DMS53 treated with DMSO at 0.1 percent for 48 hours (cell line): ENCODE results near the gene KLLN.
"Not testable (repeated sequence)": the region's sequence is repeated elsewhere in the genome, so short reads cannot be mapped to it uniquely, and the experiment has no call there.

Source experiments
- DNase-seq: peaks from one replicate; lab custom pipeline; 2025; ENCODE audit not compliant: unreplicated experiment; lab: John Stamatoyannopoulos, UW

KLLN gene, protein sequence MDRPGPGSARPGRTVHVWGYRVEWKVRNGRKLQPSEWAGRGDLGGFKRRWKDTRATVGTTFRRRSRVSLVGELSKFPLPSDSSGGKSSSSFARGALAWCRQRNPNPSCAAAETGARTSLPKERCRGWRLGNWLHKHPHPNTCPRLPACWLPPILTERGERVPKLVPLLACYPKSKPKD

DNA sequence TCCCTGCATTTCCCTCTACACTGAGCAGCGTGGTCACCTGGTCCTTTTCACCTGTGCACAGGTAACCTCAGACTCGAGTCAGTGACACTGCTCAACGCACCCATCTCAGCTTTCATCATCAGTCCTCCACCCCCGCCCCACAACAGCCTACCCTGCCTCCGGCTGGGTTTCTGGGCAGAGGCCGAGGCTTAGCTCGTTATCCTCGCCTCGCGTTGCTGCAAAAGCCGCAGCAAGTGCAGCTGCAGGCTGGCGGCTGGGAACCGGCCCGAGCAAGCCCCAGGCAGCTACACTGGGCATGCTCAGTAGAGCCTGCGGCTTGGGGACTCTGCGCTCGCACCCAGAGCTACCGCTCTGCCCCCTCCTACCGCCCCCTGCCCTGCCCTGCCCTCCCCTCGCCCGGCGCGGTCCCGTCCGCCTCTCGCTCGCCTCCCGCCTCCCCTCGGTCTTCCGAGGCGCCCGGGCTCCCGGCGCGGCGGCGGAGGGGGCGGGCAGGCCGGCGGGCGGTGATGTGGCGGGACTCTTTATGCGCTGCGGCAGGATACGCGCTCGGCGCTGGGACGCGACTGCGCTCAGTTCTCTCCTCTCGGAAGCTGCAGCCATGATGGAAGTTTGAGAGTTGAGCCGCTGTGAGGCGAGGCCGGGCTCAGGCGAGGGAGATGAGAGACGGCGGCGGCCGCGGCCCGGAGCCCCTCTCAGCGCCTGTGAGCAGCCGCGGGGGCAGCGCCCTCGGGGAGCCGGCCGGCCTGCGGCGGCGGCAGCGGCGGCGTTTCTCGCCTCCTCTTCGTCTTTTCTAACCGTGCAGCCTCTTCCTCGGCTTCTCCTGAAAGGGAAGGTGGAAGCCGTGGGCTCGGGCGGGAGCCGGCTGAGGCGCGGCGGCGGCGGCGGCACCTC, at the start of gene KLLN, which contains the start of gene PTEN:
KLLN (minus strand) TSS at position 481 of the 891 bp plus-strand sequence. CDS start 1,046 bp downstream, outside the sequence.
PTEN (plus strand) TSS at position 573 of the 891 bp plus-strand sequence. CDS start 845 bp downstream, outside the sequence.
- peak; percentile 84 for DNase-seq

DNA sequence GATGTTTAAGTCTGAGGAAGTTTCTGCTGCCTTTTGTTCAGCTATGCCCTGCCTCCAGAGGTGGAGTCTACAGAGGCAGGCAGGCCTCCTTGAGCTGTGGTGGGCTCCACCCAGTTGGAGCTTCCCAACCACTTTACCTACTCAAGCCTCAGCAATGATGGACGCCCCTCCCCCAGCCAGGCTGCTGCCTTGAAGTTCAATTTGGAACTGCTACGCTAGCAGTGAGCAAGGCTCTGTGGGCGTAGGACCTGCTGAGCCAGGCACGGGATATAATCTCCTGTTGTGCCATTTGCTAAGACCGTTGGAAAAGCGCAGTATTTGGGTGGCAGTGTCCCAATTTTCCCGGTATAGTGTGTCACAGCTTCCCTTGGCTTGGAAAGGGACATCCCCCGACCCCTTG, 40.1 kb upstream of the KLLN start:
- DNase-seq: not testable (repeated sequence)

DNA sequence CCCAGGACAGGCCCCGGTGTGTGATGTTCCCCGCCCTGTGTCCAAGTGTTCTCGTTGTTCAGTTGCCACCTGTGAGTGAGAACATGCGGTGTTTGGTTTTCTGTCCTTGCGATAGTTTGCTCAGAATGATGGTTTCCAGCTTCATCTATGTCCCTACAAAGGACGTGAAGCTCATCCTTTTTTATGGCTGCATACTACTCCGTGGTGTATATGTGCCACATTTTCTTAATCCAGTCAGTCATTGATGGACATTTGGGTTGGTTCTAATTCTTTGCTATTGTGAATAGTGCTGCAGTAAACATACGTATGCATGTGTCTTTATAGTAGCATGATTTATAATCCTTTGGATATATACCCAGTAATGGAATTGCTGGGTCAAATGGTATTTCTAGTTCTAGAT, 34.6 kb upstream of the KLLN start:
- DNase-seq: not testable (repeated sequence)

DNA sequence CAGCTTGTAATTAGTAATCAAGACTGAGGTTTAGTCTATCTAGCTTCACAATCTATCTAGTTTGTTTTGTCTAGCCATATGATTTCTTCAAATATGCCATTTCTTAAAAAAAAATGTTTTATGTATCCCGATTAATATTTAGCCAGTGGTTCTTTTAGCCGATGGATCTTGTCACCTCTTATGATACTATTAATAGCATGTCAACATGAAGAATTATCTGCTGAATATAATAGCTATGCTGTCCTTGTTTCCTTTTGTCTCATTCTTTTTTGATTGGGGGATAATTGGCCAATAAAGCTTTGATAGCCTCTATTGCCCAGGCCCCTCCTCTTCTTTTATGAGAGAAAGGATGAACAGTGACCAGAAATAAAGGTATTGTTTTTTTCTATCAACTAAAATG, 32.9 kb upstream of the KLLN start:
- DNase-seq: no peak

DNA sequence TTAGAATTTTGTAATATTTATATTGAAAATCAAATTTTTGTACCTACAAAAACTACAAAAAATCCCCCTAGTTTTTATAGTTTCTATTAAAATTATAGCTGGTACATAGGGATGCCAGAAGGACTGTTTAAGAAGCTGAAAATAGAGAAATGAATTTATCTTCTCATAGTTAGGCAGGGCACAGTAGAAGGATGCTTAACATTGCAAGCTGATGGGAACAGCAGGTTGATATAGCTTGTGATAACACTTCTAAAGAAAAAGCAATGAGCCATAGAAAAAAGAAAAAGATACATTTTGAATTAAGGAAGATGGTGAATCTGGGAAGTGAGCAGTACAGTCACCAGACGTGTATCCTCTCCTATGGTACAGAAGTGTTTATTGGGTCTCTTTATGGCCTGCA, 32.1 kb upstream of the KLLN start:
- DNase-seq: no peak

DNA sequence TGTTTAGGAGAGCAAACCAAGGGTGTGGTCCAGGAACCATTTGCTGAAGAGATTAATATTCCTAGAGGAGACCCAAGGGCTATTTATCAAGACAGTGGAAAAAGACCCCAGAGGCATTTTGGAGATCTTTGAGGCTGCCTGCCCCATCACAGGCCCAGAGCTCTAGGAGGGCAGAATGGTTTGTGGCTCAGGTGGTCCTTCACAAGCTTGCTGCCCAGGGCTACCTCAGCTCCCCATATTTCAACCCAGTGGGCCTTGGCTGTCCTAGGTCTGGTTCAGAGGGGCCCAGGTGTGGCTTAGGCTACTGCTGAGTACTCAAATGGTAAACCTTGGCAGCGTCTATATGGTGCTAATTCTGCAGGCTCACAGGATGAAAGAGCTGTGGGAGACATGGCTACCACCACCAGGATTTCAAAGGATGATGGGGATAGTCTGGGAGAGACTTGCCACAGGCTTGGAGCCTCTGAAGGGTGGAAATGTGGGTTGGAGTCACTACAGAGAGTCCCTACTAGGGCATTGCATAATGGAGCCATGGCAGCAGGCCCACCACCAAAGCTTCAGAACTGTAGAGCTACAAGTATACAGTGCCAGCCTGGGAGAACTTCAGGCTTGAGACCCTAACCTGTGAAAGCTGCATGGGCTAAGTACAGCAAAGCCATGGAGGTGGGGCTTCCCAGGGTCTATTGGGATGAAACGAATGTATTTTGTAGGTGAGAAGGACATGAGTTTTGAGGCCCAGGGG, 24.4 kb upstream of the KLLN start:
- DNase-seq: no peak

DNA sequence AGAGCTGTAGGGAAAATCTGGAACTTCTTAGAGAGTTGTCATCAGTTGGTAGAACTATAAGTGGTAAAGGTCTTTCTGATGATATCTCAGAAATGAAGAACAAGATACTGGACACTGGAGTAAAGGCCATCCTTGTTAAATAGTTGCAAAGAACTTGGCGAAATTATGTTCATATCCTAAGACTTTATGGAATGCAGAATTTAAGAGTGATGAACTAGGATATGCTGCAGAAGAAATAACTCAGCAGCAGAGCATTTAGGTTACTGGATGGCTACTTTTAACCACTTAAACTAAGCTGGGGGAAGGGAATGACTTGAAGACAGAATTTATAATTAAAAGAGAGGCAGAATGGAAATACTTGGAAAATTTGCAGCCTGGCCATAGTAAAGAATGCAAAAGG, 23.8 kb upstream of the KLLN start:
- DNase-seq: no peak

DNA sequence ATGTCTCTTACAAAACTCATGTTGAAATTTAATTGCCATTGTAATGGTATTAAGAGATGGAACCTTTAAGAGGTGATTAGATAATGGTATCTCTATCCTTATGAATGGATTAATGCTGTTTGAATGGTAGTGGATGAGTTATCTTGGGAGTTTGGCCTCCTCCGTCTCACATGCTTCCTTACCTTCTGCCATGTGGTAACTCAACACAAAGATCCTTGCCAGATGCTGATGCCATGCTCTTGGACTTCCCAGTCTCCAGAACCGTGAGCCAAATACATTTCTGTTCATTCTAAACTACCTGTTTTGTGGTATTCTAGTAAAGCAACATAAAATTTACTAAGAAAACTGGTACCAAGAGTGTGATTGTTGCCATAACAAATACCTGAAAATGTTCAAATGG, 23.3 kb upstream of the KLLN start:
- DNase-seq: no peak

DNA sequence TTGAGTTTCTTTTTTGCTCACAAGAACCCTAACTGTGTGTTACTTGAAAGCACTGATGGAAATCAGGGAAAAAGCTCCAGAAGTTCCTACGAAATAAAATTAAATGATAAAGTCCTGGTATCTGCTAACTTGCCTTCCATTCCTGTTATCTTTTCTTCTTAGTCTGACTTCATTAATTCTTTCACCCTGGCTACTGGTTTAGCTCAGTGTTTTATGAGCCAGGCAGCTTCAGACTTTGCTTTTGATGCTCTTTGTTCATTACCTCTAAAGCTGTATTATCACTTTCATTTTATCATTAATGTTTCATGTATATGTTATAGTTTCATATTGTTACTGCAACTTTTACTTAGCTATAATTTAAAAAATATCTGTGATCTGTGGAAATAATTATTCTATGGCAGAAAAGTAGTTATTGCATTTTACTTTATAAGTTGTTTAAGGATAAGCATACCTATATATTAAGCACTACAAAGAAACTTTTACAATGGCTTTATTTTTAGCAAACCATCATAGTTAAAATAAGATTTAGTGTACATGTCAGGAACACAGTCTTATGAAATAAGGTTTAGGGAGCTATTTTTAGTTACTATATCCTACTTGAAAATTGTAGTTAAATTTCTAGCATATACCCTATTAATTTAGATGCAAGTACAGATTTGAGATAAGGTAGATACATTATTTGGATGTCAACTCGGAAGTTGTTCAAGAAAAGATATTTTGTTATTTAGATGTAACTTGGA, 19.4 kb upstream of the KLLN start:
- no peak for DNase-seq

DNA sequence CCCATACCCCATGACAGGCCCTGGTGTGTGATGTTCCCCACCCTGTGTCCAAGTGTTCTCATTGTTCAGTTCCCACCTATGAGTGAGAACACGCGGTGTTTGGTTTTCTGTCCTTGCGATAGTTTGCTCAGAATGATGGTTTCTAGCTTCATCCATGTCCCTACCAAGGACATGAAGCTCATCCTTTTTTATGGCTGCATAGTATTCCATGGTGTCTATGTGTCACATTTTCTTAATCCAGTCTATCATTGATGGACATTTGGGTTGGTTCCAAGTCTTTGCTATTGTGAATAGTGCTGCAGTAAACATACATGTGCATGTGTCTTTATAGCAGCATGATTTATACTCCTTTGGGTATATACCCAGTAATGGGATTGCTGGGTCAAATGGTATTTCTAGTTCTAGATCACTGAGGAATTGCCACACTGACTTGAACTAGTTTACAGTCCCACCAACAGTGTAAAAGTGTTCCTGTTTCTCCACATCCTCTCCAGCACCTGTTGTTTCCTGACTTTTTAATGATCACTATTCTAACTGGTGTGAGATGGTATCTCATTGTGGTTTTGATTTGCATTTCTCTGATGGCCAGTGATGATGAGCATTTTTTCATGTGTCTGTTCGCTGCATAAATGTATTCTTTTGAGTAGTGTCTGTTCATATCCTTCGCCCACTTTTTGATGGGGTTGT, 18.2 kb upstream of the KLLN start:
- not testable (repeated sequence) for DNase-seq

DNA sequence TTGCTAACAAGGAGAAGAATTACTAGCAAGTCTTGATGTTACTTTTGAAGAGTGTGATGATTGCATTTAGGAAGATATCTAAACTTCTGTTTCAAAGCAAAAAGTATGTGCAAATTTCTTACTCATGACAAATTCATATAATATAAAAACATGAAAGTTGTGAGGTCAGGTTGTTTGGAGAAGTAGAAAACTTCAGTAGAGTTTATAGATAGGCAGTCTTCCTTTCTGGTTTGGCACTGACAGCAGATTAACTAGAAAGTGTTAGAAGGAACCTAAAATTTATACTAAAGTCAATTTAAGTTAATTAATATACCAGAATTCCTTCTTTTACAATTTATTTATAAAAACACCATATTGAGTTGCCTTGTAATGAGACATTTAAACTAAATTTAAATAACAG, 17.0 kb upstream of the KLLN start:
- no peak for DNase-seq

DNA sequence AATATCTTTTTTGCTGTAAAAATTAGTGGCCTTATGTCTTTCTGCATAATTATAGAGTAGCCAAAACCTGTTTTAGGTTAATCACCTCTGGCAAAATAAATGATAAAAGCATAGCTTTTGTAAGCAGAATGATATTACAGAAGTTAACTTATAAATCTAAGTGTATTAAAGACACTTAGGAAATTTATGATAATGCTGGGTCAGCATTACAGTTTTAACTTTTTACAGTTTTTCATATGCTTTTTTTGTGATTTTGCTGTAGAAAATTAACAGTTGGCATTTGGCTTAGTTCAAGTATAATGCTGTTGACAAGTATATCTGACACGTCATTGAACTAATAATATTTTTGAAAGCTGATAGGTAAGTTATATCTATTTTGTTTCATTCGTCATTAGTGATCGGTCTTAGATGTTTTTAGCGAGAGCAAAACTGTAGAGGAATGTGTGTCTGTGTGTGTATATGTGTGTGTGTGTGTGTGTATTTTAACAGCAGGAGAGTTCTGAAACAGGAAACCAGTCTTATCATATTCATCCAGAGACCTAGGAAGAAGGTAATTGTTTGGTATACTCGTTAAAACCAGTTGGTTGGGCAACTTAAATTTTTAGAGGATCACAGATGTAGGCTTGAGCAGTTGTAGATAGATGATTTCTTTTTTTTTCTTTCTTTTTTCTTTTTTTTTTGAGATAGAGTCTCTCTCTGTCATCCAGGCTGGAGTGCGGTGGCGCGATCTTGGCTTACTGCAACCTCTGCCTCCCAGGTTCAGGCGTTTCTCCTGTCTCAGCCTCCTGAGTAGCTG, 15.5 kb upstream of the KLLN start:
- DNase-seq: no peak

DNA sequence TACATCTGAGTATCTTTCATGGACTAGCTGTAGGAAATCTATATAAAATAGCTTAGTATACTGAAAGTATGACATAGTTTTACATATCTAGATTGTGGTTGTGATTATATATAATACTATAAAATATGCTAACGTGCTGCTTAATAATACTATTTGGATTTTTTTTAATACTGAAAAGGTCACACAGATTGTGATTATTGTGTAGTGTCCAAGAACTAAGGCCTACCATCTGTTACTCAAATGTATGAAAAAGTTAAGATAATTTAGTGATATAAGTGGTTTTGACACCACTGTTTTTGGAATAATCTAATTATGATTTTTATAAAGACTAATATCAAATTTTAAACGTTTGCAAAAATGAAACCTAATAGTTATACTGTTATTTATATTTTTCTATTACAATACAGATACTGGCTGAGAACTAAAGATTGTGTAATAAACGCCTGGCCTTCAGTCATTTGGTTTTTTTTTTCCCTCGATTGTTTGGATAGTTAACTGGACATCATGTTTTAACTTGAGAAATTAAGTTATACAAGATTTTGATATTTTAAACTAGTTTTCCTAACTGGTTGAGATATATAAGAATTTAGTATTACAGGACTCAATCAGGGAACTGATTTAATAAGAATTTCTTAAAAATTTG, 12.7 kb upstream of the KLLN start:
- no peak for DNase-seq

DNA sequence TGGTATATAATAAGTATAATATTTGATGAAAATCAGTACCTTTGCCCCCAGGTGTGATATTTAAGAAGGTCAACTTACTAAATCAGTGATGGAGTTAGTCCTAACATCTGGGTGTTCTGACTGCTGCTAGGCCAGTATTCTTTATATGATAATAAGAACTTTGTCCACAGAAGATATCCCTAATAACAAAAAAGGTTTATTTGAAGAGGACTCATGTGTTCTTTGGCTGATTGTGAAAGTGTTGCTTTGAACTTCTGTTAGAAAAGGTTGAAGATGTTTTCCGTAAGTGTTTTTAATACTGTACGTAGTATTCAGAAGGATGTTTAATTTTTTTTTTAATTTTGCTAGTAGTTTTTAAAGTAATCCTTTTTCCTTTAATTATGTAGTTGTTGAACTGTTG, 10.3 kb upstream of the KLLN start:
- DNase-seq: no peak

DNA sequence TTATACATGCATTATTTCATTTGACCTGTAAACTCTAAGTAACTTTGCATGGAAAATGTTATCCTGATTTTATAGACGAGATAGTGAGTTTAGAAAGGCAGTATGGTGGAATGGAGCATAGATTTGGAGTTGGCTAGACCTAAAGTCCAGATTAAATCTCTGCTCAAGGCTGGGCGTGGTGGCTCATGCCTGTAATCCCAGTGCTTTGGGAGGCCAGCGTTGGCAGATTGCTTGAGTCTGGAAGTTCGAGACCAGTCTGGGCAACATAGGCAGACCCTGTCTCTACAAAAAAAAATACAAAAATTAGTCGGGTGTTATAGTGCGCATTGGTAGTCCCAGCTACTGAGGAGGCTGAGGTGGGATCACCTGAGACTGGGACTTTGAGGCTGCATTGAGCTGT, 9.5 kb upstream of the KLLN start:
- no peak for DNase-seq

DNA sequence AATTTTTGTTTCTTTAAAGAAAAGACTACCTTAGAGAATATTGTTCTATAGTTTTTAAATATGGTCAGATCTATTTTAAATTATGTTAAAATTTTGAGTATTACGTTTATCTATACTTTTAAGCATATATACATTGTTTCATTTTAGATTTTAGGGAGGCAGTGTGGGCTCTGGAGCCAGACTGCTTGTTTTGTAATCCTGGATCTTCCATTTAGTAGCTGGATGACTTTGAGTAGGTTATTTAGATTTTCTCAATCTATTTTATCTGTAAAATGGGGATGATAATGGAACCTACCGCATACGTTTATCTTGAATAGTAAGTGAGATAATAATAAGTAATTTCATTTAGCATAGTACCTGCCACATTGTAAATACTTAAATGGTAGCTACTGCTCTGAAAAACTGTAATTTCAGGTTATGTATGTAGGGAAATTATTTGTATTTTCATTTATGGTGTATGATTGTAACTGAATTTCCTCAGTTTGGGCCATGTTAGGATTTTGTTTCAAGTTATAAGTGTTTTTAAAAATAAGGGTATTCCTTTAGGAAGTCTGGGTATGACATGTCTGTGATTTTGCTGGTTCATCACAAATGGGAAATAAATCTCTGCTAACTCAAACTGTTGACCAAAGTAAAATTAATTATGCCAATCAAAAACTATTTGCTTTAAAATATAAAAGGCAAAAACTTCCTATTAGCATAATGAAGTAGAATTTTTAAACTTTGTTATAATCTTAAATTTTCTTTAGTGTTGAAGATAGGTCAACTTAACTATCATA, 6.6 kb upstream of the KLLN start:
- no peak for DNase-seq

DNA sequence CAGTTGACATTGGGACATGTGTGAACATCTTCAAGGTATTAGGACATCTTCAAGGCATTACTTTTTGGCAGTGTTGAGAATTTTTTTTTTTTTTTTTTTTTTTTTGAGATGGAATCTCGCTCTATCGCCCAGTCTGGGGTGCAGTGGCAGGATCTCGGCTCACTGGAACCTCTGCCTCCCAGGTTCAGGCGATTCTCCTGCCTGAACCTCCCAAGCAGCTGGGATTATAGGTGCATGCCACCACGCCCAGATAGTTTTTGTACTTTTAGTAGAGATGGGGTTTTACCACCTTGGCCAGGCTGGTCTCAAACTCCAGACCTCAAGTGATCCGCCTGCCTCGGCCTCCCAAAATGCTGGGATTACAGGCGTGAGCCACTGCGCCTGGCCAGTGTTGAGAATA, 5.8 kb upstream of the KLLN start:
- DNase-seq: not testable (repeated sequence)

DNA sequence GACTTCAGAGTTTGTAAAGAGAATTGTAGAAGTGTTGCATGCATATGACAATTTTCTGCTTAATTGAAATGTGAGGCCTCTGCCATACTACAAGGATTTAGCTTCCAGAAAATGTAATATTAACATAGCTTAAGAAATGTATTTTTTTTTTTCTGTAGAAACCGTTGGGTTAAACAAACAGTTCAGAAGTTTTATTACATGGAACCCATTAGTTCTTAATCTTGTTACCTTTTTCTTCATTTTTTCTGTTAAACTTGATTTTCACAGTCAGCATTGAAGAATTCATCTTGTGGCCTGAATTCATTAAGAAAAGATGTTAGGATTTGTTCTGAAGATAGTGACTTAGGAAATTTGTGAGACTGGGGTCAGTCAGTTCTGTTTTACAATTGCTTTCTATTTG, 4.9 kb upstream of the KLLN start:
- no peak for DNase-seq
